Right lobe of liver (tissue), 6 donors: ENCODE results near the gene SLC17A5. TPM values are rescaled to one million over a fixed set of nuclear protein-coding genes. Genes with fewer than 3 reads are reported as not detected.
"Not testable (repeated sequence)": the region's sequence is repeated elsewhere in the genome, so short reads cannot be mapped to it uniquely, and the experiment has no call there.

Experiments
- ATAC-seq, 4 donors: fragments of 200-7000 bp; cut with Tn5 transposase; one replicate each; pipeline ENCODE4 v1.9.1; 2020; ENCODE audit warnings: mild to moderate bottlenecking in 4 of 4, moderate library complexity in 4 of 4
- DNase-seq, 3 donors: peaks; one replicate each; pipeline ENCODE4 v3.0.0-alpha.2; 2020
- H3K27ac ChIP-seq, 3 donors: fragments of 200-600 bp; one replicate each; pipeline ENCODE4 v1.8.0; 2022
- H3K27me3 ChIP-seq, 2 donors: fragments of 200-600 bp; one replicate each; pipeline ENCODE4 v1.8.0; 2022
- H3K36me3 ChIP-seq, 4 donors: fragments of 200-600 bp; sonication (generic) in 1 of 4; one replicate each; pipeline versions ENCODE4 v1.5.1 to v1.8.0; 2017 to 2022; ENCODE audit warnings: control low read depth in 1 of 4
- H3K4me1 ChIP-seq, 4 donors: fragments of 200-600 bp; sonication (generic) in 1 of 4; one replicate each; pipeline versions ENCODE4 v1.5.1 to v1.8.0; 2017 to 2022; ENCODE audit warnings: control low read depth in 1 of 4
- H3K4me3 ChIP-seq, 3 donors: fragments of 200-600 bp; one replicate each; pipeline ENCODE4 v1.8.0; 2022
- H3K9me3 ChIP-seq, 4 donors: fragments of 200-600 bp; sonication (generic) in 1 of 4; one replicate each; pipeline versions ENCODE4 v1.5.1 to v1.8.0; 2017 to 2022; ENCODE audit warnings: control low read depth in 1 of 4
- POLR2A ChIP-seq: fragments of 450-650 bp; IDR thresholded peaks from one replicate; pipeline ENCODE4 v1.6.1; 2017; ENCODE audit warnings: antibody characterized with exemption, mild to moderate bottlenecking
- WGBS: methylation state at CpG from one replicate; pipeline ENCODE4 v1.1.6; 2018; ENCODE audit warnings: low coverage, low lambda C conversion rate; ENCODE audit not compliant: insufficient coverage; ENCODE audit errors: missing lambda C conversion rate; 5-methylcytosine and 5-hydroxymethylcytosine counted together
- intact Hi-C, 2 donors: fragments of 100-400 bp; cut with DNase I; formaldehyde crosslinking; loops; one replicate each; pipeline versions ENCODE4 v1.11.2 to v1.14.1; 2022
- total RNA-seq, 6 experiments: library from RNA; depleted of rRNA in 2 of 6; stranded (reverse); fragments of >200 nt in 2 of 6; fragmentation: NEBNext Ultra II Directional in 3 of 6; extraction: Animal tissue kit (Norgen Biotek cat#: 25700) in 3 of 6; gene quantifications; one replicate each; pipeline versions ENCODE4 v1.1.0 to v1.2.4, GENCODE V29; 2016 to 2023
- TF ChIP-seq, protein P1 (sequence below), 4 donors: fragments of 200-600 bp in 3 of 4; fragments of 450-650 bp in 1 of 4; IDR thresholded peaks; one replicate each; pipeline versions ENCODE4 v1.5.1 to v1.8.0; 2016 to 2022; ENCODE audit warnings: antibody characterized with exemption in 4 of 4, mild to moderate bottlenecking in 2 of 4
- donor health status: DM: no; HTN: yes; CAD: no.
- donor health status: DM: no; HTN: no; CAD: no.
- donor health status: DM: no; HTN: no; CAD: no.
- donor health status: DM: no; HTN: yes; CAD: no.
- donor health status: DM: no; HTN: yes; CAD: no.

Gene SLC17A5
- total RNA-seq, 6 experiments from 2014 or later: 12.8 to 23.9 (median 15.2) TPM

DNA sequence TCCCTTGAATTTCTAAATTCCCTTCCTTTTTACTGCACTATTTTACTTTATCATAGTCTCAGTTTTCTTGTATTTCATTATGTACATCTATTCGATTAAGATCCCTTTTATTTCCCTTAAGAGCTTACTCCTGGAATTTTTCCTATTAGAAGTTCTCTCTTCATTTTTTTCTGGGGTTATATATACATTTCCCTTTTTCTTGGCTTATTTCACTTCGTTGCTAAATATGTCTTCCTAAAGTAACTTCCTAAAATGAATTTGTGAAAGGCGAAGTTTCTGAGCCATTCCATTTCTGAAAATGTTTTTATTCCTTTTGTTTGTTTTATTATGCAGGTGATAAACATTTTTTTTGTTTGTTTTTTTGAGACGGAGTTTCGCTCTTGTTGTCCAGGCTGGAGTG is 36.3 kb upstream of the SLC17A5 start:
- ATAC-seq: no peak

DNA sequence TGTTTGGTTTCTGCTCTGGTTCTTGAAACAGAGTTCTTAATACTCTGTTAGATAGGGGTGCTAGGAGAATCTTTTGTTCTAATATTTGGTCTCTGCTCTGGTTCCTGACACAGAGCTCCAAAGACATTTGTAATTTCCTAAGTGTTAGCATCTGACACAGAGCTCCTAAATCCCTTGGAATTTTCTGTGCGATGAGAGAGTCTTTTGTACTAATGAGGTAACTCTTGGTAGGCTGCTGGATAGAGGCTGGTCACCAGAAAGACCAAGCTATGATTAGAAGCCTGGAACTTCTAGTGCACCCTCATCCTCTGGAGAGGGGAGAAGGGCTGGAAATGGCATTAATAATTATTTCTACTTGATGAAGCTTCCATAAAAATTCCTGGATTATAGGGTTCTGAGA is 34.6 kb upstream of the SLC17A5 start:
- Histone ChIP-seq H3K36me3 (no peaks in the 10 kb centered on the region), H3K27me3 (no peaks in the 10 kb centered on the region), H3K4me1 (no peaks in the 10 kb centered on the region), H3K4me3 (no peak overlapping the region), H3K9me3 (no peaks in the 10 kb centered on the region), H3K27ac (no peak overlapping the region)
- no peak for DNase-seq
- WGBS: 75% methylated on average over 1 of the region's 1 CpG
- TF ChIP-seq, protein P1, sequence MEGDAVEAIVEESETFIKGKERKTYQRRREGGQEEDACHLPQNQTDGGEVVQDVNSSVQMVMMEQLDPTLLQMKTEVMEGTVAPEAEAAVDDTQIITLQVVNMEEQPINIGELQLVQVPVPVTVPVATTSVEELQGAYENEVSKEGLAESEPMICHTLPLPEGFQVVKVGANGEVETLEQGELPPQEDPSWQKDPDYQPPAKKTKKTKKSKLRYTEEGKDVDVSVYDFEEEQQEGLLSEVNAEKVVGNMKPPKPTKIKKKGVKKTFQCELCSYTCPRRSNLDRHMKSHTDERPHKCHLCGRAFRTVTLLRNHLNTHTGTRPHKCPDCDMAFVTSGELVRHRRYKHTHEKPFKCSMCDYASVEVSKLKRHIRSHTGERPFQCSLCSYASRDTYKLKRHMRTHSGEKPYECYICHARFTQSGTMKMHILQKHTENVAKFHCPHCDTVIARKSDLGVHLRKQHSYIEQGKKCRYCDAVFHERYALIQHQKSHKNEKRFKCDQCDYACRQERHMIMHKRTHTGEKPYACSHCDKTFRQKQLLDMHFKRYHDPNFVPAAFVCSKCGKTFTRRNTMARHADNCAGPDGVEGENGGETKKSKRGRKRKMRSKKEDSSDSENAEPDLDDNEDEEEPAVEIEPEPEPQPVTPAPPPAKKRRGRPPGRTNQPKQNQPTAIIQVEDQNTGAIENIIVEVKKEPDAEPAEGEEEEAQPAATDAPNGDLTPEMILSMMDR (IDR thresholded peaks at IDR 0.05): no peak
- intact Hi-C loops: no loop called here
- ATAC-seq: no peak

More for the DNA sequence above, 36.3 kb upstream of the SLC17A5 start:
- H3K27ac ChIP-seq: no peak overlapping the region
- no peaks in the 10 kb centered on the region for H3K27me3 ChIP-seq
- no peaks in the 10 kb centered on the region for H3K36me3 ChIP-seq
- intact Hi-C loops: no loop called here
- WGBS: 53% methylated on average over 5 of the region's 5 CpGs
- TF ChIP-seq, protein P1 (IDR thresholded peaks at IDR 0.05): no peak
- TF ChIP-seq POLR2A: no peak
- no peaks in the 10 kb centered on the region for H3K9me3 ChIP-seq
- H3K4me1 ChIP-seq: no peaks in the 10 kb centered on the region
- no peak overlapping the region for H3K4me3 ChIP-seq
- no peak for DNase-seq

DNA sequence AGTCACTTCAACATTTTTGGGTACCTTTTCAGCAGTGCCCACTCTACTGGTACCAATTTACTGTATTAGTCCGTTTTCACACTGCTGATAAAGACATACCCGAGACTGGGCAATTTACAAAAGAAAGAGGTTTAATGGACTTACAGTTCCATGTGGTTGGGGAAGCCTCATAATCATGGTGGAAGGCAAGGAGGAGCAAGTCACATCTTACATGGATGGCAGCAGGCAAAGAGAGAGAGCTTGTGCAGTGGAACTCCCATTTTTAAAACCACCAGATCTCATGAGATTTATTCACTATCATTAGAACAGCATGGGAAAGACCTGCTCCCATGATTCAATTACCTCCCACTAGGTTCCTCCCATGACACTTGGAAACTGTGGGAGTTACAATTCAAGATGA is 29.8 kb upstream of the SLC17A5 start:
- H3K27ac ChIP-seq, H3K36me3 ChIP-seq, DNase-seq, intact Hi-C loops, H3K9me3 ChIP-seq, H3K4me1 ChIP-seq, ATAC-seq, H3K27me3 ChIP-seq, H3K4me3 ChIP-seq: not testable (repeated sequence)
- WGBS: 53% methylated on average over 2 of the region's 2 CpGs

DNA sequence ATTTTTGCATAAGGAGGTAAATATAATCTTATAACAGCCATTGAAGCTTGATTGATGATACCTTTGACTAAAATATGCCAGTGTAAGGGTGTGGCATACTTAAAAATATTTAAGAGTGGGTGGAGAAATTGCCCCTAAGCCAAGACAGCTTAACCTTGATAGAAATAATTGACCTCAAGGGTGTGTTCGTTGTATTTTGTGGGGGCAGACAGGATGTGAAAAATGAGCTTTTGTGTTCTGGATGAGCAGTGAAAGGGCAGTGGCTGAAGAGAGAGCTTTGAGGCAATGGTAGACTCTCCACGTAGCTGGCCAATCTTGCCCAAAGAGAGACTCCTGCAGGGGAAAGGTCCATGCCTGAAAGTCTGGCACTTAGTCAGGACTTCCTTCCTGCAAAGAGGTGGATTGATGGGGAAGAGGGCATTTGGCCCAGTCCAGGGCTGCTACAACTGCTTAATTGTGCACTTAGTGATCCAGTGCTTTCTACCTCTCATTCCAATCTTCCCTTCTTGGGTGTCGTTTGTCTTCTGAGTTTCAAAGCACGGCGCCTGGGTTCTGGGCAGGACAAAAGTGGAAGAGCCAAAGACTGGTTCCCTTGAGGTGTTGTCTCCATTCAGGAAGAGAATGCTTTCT is 26.6 kb upstream of the SLC17A5 start:
- ATAC-seq (no peak), DNase-seq (no peak)
- no peaks in the 10 kb centered on the region for H3K9me3 ChIP-seq
- H3K27me3 ChIP-seq: no peaks in the 10 kb centered on the region
- intact Hi-C loops: no loop called here
- H3K4me3 ChIP-seq: no peak overlapping the region
- no peaks in the 10 kb centered on the region for H3K36me3 ChIP-seq
- 34% methylated on average over 5 of the region's 5 CpGs for WGBS
- TF ChIP-seq, protein P1 (IDR thresholded peaks at IDR 0.05): no peak
- TF ChIP-seq POLR2A: no peak
- no peak overlapping the region for H3K27ac ChIP-seq
- no peaks in the 10 kb centered on the region for H3K4me1 ChIP-seq

DNA sequence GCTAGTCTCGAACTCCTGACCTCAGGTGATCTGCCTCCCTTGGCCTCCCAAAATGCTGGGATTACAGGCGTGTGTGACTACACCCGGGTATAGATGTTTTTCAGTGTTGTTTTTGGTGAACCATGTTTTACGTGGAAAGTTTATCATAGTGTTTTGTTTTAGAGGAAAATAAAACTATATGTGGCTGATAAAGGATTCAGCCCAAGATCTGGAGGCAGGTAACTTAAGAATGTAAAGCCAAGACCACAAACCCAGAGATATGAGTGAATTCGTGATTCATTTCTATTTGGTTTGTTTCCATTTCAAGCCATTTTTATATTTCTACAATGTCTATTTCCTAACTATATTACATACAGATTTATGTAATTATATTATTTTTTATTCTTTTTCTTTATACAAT is 26.1 kb upstream of the SLC17A5 start:
- intact Hi-C loops, DNase-seq, H3K4me3 ChIP-seq, H3K36me3 ChIP-seq, H3K27ac ChIP-seq, ATAC-seq, H3K4me1 ChIP-seq, H3K27me3 ChIP-seq, H3K9me3 ChIP-seq: not testable (repeated sequence)
- WGBS: 69% methylated on average over 5 of the region's 5 CpGs

DNA sequence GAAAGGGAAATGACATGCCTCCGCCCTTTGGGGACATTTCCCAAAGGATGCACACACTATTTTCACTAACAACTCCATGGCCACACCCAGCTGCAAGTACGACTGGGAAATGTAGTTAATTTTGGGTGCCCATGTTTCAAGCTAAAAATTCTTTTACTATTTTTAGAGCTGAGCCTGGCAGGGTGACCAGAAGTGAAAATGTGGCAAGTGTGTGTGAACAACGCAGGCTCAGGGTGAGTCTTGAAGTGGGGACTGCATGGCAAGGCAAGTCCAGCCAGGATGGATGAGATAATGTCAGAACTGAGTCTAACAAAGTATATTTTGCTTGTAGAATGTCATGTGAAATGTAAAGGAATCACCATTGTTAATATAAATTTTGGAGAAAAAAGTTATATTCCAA is 25.2 kb upstream of the SLC17A5 start:
- intact Hi-C loops: no loop called here
- no peaks in the 10 kb centered on the region for H3K36me3 ChIP-seq
- TF ChIP-seq, protein P1 (IDR thresholded peaks at IDR 0.05): no peak
- no peak for TF ChIP-seq POLR2A
- H3K27ac ChIP-seq: no peak overlapping the region
- WGBS: 56% methylated on average over 3 of the region's 3 CpGs
- DNase-seq: no peak
- no peaks in the 10 kb centered on the region for H3K9me3 ChIP-seq
- H3K27me3 ChIP-seq: no peaks in the 10 kb centered on the region
- no peak for ATAC-seq
- H3K4me3 ChIP-seq: no peak overlapping the region
- no peaks in the 10 kb centered on the region for H3K4me1 ChIP-seq
